DND-41 (cell line): ENCODE measurements around the gene TBCE.

Experiments used
- CTCF ChIP-seq: IDR thresholded peaks from 2 replicates; pipeline ENCODE4 v1.5.1; 2012; ENCODE audit warnings: borderline replicate concordance, low read length, moderate library complexity, mild to moderate bottlenecking; ENCODE audit not compliant: poor library complexity, severe bottlenecking; ENCODE audit errors: extremely low read depth
- EZH2 ChIP-seq: IDR thresholded peaks from 3 replicates; pipeline ENCODE4 v1.6.1; 2012; ENCODE audit warnings: borderline replicate concordance, low read depth, mild to moderate bottlenecking, moderate library complexity, low read length, inconsistent platforms; ENCODE audit not compliant: severe bottlenecking

GRCh38 chr1:235491644-235492043 lies 124.4 kb downstream of the TBCE start:
- TF ChIP-seq CTCF (no peak), EZH2 (no peak)
